ENCODE measurements around the gene NR2F1-AS1. TPM values are rescaled to one million over a fixed set of nuclear protein-coding genes. Genes with fewer than 3 reads are reported as not detected.

Gene NR2F1-AS1
- total and polyA plus RNA-seq, 9 of the 15 experiments (the other 6 are each of a cell fraction or from before 2014, with no cell fraction given) = not detected

- ChIA-PET POLR2A (no interaction called here), CTCF (ENCODE audit: low intra/inter-chr PET ratio) (no interaction called here)
- Histone ChIP-seq H3K9me1 (ENCODE audit: control insufficient read depth, insufficient read depth, low read length) (no peaks in the 10 kb centered on the region), H3K4me3 (no peak overlapping the region), H3K36me3 (ENCODE audit: control insufficient read depth, insufficient read depth, low read length) (no peaks in the 10 kb centered on the region), H3K9me3 (replicated peaks; ENCODE audit: control insufficient read depth, insufficient read depth, low read depth, low read length) (no peaks in the 10 kb centered on the region), H3K4me1 (replicated peaks in 1 of 2; ENCODE audit: control insufficient read depth in 2 of 2, insufficient read depth in 2 of 2, low read length in 2 of 2) (no peaks in the 10 kb centered on the region), H3K27ac (ENCODE audit: extremely low read depth, low read depth, low read length) (no peak overlapping the region), H4K20me1 (replicated peaks; ENCODE audit: control insufficient read depth, insufficient read depth, low read length) (no peaks in the 10 kb centered on the region), H2AFZ (ENCODE audit: low read depth, low read length) (no peak overlapping the region), H3K4me2 (ENCODE audit: insufficient read depth, low read length) (no peak overlapping the region), H3K9ac (ENCODE audit: insufficient read depth in 1 of 2, low read depth in 2 of 2, low read length in 2 of 2) (no peak overlapping the region), H3K27me3 (ENCODE audit: control insufficient read depth in 2 of 2, insufficient read depth in 2 of 2, low read length in 2 of 2) (no peaks in the 10 kb centered on the region), H3K79me2 (ENCODE audit: control insufficient read depth, insufficient read depth, low read length) (no peaks in the 10 kb centered on the region)
- in situ Hi-C loops (cut with MboI) = no loop called here
- FAIRE-seq (no peak), ATAC-seq (no peak), DNase-seq (ENCODE audit: extremely low read depth in 1 of 4, low spot score in 3 of 4) (no peak)
- BruUV-seq (replicated peaks) = no TSS peak
- no peak for TF ChIP-seq XRCC4 (IDR thresholded peaks at IDR 0.05; ENCODE audit: extremely low read depth, insufficient read depth, insufficient read length)
- TF ChIP-seq ZZZ3 (IDR thresholded peaks at IDR 0.05) = no peak
- TF ChIP-seq REST (IDR thresholded peaks at IDR 0.05; ENCODE audit: borderline replicate concordance) = no peak
- no peak for TF ChIP-seq REST (CRISPR knock-in tag; IDR thresholded peaks at IDR 0.05; ENCODE audit: low read depth)
- TF ChIP-seq FIP1L1 (IDR thresholded peaks at IDR 0.05; ENCODE audit: low read depth, low read length, poor library complexity, severe bottlenecking) = no peak
- TF ChIP-seq NONO (IDR thresholded peaks at IDR 0.05; ENCODE audit: low read depth in 2 of 2, low read length in 1 of 2) = no peak
- no peak for TF ChIP-seq KAT7 (CRISPR knock-in tag; IDR thresholded peaks at IDR 0.05; ENCODE audit: borderline replicate concordance)
- no peak for TF ChIP-seq KDM1A (IDR thresholded peaks at IDR 0.05)
- TF ChIP-seq NRF1 (conservative IDR thresholded peaks at IDR 0.05 in 1 of 2, IDR thresholded peaks at IDR 0.05 in 1 of 2) = no peak
- TF ChIP-seq TRIM28 (IDR thresholded peaks at IDR 0.05) = no peak
- no peak for TF ChIP-seq KLF6 (CRISPR knock-in tag; IDR thresholded peaks at IDR 0.05; ENCODE audit: borderline replicate concordance)
- TF ChIP-seq, protein P1, sequence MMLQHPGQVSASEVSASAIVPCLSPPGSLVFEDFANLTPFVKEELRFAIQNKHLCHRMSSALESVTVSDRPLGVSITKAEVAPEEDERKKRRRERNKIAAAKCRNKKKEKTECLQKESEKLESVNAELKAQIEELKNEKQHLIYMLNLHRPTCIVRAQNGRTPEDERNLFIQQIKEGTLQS (IDR thresholded peaks at IDR 0.05) = no peak
- TF ChIP-seq, protein P1 (CRISPR knock-in tag; conservative IDR thresholded peaks at IDR 0.05) = no peak
- no peak for TF ChIP-seq ZNF282 (CRISPR knock-in tag; IDR thresholded peaks at IDR 0.05)
- no peak for TF ChIP-seq ZNF41 (CRISPR knock-in tag; conservative IDR thresholded peaks at IDR 0.05)
- TF ChIP-seq MECOM (CRISPR knock-in tag; IDR thresholded peaks at IDR 0.05) = no peak
- no peak for TF ChIP-seq ZNF316 (IDR thresholded peaks at IDR 0.05)
- intact Hi-C loops (cut with micrococcal nuclease) = no loop called here
- WGBS (ENCODE audit: insufficient coverage, low coverage, missing lambda C conversion rate) = 0% methylated on average over 3 of the region's 3 CpGs
These were observed 157.7 kb downstream of the NR2F1-AS1 start for GRCh38 chr5:93423300-93423699.

Data from K562 (cell line).